Liver (tissue), 9 donors: ENCODE measurements around the gene LSM12. TPM values are rescaled to one million over a fixed set of nuclear protein-coding genes. Genes with fewer than 3 reads are reported as not detected.

Experiments used
- DNase-seq: peaks from one replicate; pipeline ENCODE4 v3.0.0-alpha.2; 2017; ENCODE audit warnings: low spot score
- H3K27ac ChIP-seq, 2 donors: one replicate each; pipeline ENCODE4 v1.7.0; 2013; ENCODE audit warnings: inconsistent platforms in 2 of 2, low read length in 2 of 2, control low read depth in 1 of 2, low read depth in 1 of 2, mild to moderate bottlenecking in 1 of 2
- H3K27me3 ChIP-seq, 4 donors: one replicate each; pipeline versions ENCODE4 v1.6.1 to v1.7.0; 2013; ENCODE audit warnings: low read length in 3 of 4, inconsistent platforms in 1 of 4, mild to moderate bottlenecking in 1 of 4, moderate library complexity in 1 of 4; ENCODE audit not compliant: control insufficient read depth in 4 of 4, insufficient read depth in 4 of 4
- H3K36me3 ChIP-seq, 4 donors: one replicate each; pipeline versions ENCODE4 v1.6.1 to v1.7.0; 2013; ENCODE audit warnings: low read length in 3 of 4, mild to moderate bottlenecking in 3 of 4, low read depth in 1 of 4, moderate library complexity in 1 of 4; ENCODE audit not compliant: control insufficient read depth in 4 of 4, insufficient read depth in 3 of 4
- H3K4me1 ChIP-seq, 4 donors: one replicate each; pipeline versions ENCODE4 v1.6.1 to v1.7.0; 2013; ENCODE audit warnings: low read length in 3 of 4, mild to moderate bottlenecking in 3 of 4, moderate library complexity in 1 of 4; ENCODE audit not compliant: control insufficient read depth in 4 of 4, insufficient read depth in 4 of 4
- H3K4me3 ChIP-seq, 3 donors: one replicate each; pipeline versions ENCODE4 v1.6.1 to v1.7.0; 2013; ENCODE audit warnings: low read length in 3 of 3, control low read depth in 1 of 3, low read depth in 1 of 3, mild to moderate bottlenecking in 1 of 3
- H3K9ac ChIP-seq, 2 donors: one replicate each; pipeline ENCODE4 v1.7.0; 2013; ENCODE audit warnings: low read length in 2 of 2, mild to moderate bottlenecking in 2 of 2, moderate library complexity in 2 of 2, control low read depth in 1 of 2, low read depth in 1 of 2
- H3K9me3 ChIP-seq, 4 donors: one replicate each; pipeline versions ENCODE4 v1.6.1 to v1.7.0; 2013; ENCODE audit warnings: low read length in 3 of 4; ENCODE audit not compliant: control insufficient read depth in 4 of 4
- EGR1 ChIP-seq, 2 donors: IDR thresholded peaks; 2 replicates each; pipeline ENCODE4 v1.6.1; 2016 to 2018; ENCODE audit warnings: antibody characterized with exemption in 2 of 2, low read depth in 2 of 2
- GABPA ChIP-seq, 2 donors: IDR thresholded peaks in 1 of 2; conservative IDR thresholded peaks in 1 of 2; 2 replicates each; pipeline ENCODE4 v1.6.1; 2016; ENCODE audit warnings: antibody characterized with exemption in 2 of 2, mild to moderate bottlenecking in 1 of 2, moderate library complexity in 1 of 2
- HNF4A ChIP-seq, 2 donors: conservative IDR thresholded peaks; 2 replicates each; pipeline ENCODE4 v1.6.1; 2016; ENCODE audit warnings: antibody characterized with exemption in 2 of 2, mild to moderate bottlenecking in 2 of 2
- NR2F2 ChIP-seq: IDR thresholded peaks from 2 replicates; pipeline ENCODE4 v1.6.1; 2016; ENCODE audit warnings: antibody characterized with exemption
- RXRA ChIP-seq, 2 donors: IDR thresholded peaks; 2 replicates each; pipeline ENCODE4 v1.6.1; 2017 to 2018; ENCODE audit warnings: antibody characterized with exemption in 2 of 2, mild to moderate bottlenecking in 1 of 2
- TAF1 ChIP-seq: conservative IDR thresholded peaks from 2 replicates; pipeline ENCODE4 v1.6.1; 2016; ENCODE audit warnings: antibody characterized with exemption, mild to moderate bottlenecking
- WGBS: extraction: QIAGEN DNeasy Blood & Tissue Kit; methylation state at CpG from one replicate; pipeline ENCODE4 v1.1.7; 2013; 5-methylcytosine and 5-hydroxymethylcytosine counted together
- polyA plus RNA-seq, 2 donors: library from polyadenylated mRNA; stranded (reverse) in 1 of 2; unstranded in 1 of 2; fragments of 200-250 nt in 1 of 2; fragments of >200 nt in 1 of 2; fragmentation: Nextera tagmentation in 1 of 2; extraction: Ambion mirVana in 1 of 2; gene quantifications; one replicate each; pipeline versions ENCODE4 v1.2.1 to v1.2.3, GENCODE V29; 2013 to 2015
- total RNA-seq, 2 donors: library from RNA; depleted of rRNA; stranded (reverse); fragments of >200 nt; gene quantifications; one replicate each; pipeline ENCODE4 v1.2.3, GENCODE V29; 2014
- TF ChIP-seq, protein P1 (sequence below): IDR thresholded peaks from 2 replicates; pipeline ENCODE4 v1.6.1; 2016; ENCODE audit warnings: antibody characterized with exemption
- TF ChIP-seq, protein P2 (sequence below): fragments of 150-350 bp; IDR thresholded peaks from 2 replicates; pipeline ENCODE4 v1.5.1; 2017; ENCODE audit warnings: improper control_type of control experiment, low read depth, low read length; ENCODE audit not compliant: missing input control
- TF ChIP-seq, protein P3 (sequence below): IDR thresholded peaks from 2 replicates; pipeline ENCODE4 v1.6.1; 2016; ENCODE audit warnings: antibody characterized with exemption
- donor health status: healthy.
- donor health status: healthy.
- donor health status: healthy.
- donor health status: healthy.
- donor health status: healthy.

The LSM12 gene
- total and polyA plus RNA-seq, 4 donors, result 12.1 to 31.9 (median 15.1) TPM

DNA sequence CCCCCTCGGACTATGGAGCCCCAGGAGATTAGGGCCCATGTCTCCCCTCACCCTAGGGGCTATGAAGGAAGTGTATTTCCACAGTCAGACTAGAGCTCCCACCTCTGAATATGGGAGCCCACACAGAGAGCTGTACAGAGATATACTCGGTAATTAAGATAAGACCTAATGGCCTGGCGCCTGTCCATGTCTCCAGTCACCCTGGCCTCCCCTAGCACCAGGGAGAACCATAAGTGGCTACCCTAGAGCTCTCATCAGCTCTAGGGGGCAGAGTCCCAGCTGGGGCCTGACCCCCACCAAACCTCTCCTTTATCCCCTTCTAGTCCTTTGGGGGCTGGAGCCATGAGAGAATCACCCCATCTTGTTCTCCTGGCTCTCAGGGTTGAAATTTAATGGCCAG, 54.1 kb downstream of the LSM12 start:
- peaks cover 6 to 61% (median 37%) of the 10 kb centered on the region in 4 donors for H3K4me1 ChIP-seq
- WGBS, result 72% methylated on average over 3 of the region's 3 CpGs

DNA sequence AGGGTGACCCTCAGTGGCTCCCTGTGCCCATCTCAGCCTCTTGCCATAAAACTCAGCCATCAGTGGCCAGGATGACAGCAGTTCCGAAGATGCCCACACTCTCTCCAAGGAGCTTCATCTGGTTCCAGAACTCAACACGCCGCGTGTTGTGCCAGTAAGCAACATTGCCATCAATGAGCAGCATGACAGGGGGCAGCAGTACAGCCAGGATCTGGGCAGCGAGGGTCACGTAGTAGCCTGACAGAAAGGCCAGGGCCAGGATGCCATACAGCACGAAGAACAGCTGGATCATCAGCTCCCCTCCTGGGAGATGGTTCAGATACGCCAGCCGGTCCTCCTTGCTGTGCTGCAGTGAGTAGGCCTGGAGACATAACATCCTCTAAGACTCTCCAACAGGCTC, 54.6 kb downstream of the LSM12 start:
- H3K36me3 ChIP-seq, result peaks cover 4 to 20% (median 13%) of the 10 kb centered on the region in 4 donors
- no peak overlapping the region for H3K27ac ChIP-seq
- TF ChIP-seq, protein P1, sequence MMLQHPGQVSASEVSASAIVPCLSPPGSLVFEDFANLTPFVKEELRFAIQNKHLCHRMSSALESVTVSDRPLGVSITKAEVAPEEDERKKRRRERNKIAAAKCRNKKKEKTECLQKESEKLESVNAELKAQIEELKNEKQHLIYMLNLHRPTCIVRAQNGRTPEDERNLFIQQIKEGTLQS, result no peak
- peak in 1 of 2 donors; percentile 17 for TF ChIP-seq HNF4A (conservative IDR thresholded peaks at IDR 0.05)
- no peak overlapping the region for H3K9ac ChIP-seq
- no peak for DNase-seq
- H3K4me3 ChIP-seq, result no peak overlapping the region
- 55% methylated on average over 9 of the region's 9 CpGs for WGBS
- no peaks in the 10 kb centered on the region for H3K27me3 ChIP-seq
- peaks cover 10 to 66% (median 42%) of the 10 kb centered on the region in 4 donors for H3K4me1 ChIP-seq
- no peaks in the 10 kb centered on the region for H3K9me3 ChIP-seq

More for the DNA sequence above, 54.1 kb downstream of the LSM12 start:
- no peak for DNase-seq
- Histone ChIP-seq H3K27me3 (no peaks in the 10 kb centered on the region), H3K27ac (no peak overlapping the region), H3K9me3 (no peaks in the 10 kb centered on the region), H3K4me3 (no peak overlapping the region), H3K36me3 (peaks cover 4 to 17% (median 11%) of the 10 kb centered on the region in 4 donors), H3K9ac (no peak overlapping the region)
- TF ChIP-seq, protein P2, sequence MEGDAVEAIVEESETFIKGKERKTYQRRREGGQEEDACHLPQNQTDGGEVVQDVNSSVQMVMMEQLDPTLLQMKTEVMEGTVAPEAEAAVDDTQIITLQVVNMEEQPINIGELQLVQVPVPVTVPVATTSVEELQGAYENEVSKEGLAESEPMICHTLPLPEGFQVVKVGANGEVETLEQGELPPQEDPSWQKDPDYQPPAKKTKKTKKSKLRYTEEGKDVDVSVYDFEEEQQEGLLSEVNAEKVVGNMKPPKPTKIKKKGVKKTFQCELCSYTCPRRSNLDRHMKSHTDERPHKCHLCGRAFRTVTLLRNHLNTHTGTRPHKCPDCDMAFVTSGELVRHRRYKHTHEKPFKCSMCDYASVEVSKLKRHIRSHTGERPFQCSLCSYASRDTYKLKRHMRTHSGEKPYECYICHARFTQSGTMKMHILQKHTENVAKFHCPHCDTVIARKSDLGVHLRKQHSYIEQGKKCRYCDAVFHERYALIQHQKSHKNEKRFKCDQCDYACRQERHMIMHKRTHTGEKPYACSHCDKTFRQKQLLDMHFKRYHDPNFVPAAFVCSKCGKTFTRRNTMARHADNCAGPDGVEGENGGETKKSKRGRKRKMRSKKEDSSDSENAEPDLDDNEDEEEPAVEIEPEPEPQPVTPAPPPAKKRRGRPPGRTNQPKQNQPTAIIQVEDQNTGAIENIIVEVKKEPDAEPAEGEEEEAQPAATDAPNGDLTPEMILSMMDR, result no peak
- no peak for TF ChIP-seq EGR1 (IDR thresholded peaks at IDR 0.05; ENCODE audit: low read depth in 2 of 2)
- no peak for TF ChIP-seq GABPA (IDR thresholded peaks at IDR 0.05 in 1 of 2, conservative IDR thresholded peaks at IDR 0.05 in 1 of 2)
- TF ChIP-seq RXRA (IDR thresholded peaks at IDR 0.05), result no peak
- no peak for TF ChIP-seq TAF1
- TF ChIP-seq NR2F2, result no peak
- no peak for TF ChIP-seq HNF4A (conservative IDR thresholded peaks at IDR 0.05)
- TF ChIP-seq, protein P1, result no peak

DNA sequence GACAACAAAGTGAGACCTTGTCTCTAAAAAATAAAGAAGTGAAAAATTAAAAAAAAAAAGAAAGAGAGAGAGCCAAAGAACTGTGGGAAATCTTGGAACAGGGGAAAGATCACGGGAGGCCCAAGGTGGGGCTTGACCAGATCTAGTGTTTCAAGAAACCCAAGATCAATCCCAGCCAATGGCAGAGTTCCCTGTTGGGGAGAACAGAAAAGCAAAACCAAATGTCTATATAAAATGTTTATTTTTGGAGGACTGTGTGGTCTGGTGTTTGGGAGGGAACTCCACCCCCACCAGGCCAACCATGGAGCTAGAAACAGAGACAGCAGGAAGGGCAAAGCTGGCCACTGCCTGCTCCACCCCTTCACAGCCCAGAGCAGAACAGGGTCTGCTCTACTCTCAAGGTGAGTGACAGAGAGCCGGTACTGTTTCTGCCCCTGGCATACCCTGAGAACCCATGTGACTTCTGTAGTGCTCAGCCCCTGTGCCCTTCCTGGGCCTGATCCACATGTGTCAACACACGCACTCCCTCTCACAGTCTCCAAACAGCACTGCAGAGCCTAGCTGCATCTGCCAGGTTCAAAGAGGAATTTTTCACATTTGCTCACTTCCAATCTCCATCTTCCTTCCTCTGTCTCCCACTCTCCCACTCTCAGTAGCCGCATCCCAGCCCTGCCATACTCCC, 55.4 kb downstream of the LSM12 start:
- Histone ChIP-seq H3K9ac (no peak overlapping the region), H3K4me3 (no peak overlapping the region), H3K27ac (peak overlapping the region; percentile 7 to 57), H3K9me3 (no peaks in the 10 kb centered on the region), H3K36me3 (peaks cover 4 to 20% (median 13%) of the 10 kb centered on the region in 4 donors), H3K27me3 (no peaks in the 10 kb centered on the region), H3K4me1 (peaks cover 16 to 70% (median 44%) of the 10 kb centered on the region in 4 donors)
- no peak for DNase-seq
- WGBS, result 43% methylated on average over 4 of the region's 4 CpGs
- TF ChIP-seq, protein P3, sequence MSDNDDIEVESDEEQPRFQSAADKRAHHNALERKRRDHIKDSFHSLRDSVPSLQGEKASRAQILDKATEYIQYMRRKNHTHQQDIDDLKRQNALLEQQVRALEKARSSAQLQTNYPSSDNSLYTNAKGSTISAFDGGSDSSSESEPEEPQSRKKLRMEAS, result peak; percentile 25
- TF ChIP-seq, protein P2, result no peak
- peak in 1 of 2 donors; percentile 10 for TF ChIP-seq GABPA (IDR thresholded peaks at IDR 0.05 in 1 of 2, conservative IDR thresholded peaks at IDR 0.05 in 1 of 2)
